ENCODE data around the gene C14orf119. TPM values are rescaled to one million over a fixed set of nuclear protein-coding genes. Genes with fewer than 3 reads are reported as not detected.

C14orf119 gene
- total RNA-seq, 8 experiments from 2014 or later: 13.4 to 113 (median 35.1) TPM

- no peak for ATAC-seq (replicated peaks in 6 of 8)
- H3K4me3 ChIP-seq: no peak overlapping the region
- no peaks in the 10 kb centered on the region for H3K4me1 ChIP-seq (replicated peaks in 1 of 2)
- in situ Hi-C loops (cut with MboI; ENCODE audit: low pct_unique_long_range_greater_than_20kb in 2 of 9, low sequenced_read_pairs in 9 of 9, unreplicated experiment in 9 of 9): loop anchor here in 4 of 9 experiments (10.0 kb wide), 1 partner anchor 56 kb away; the partner anchor contains the start of gene SLC7A8 (in 4 of the 4)
- H3K27ac ChIP-seq: no peak overlapping the region
- WGBS, 10 experiments: 60 to 100% (median 88%) methylated on average over 1 to 6 of the region's 7 CpGs; no CpG with 5 or more reads in 1 of the 10 experiments
Measured at GRCh38 chr14:23128969-23129758, 33.9 kb downstream of the C14orf119 start.

- in situ Hi-C loops (cut with MboI; ENCODE audit: low pct_unique_long_range_greater_than_20kb in 2 of 9, low sequenced_read_pairs in 9 of 9, unreplicated experiment in 9 of 9): loop anchor here in 4 of 9 experiments (10.0 kb wide), 1 partner anchor 55 kb away; the partner anchor contains the start of gene SLC7A8 (in 4 of the 4)
- WGBS, 10 experiments: 70 to 100% (median 90%) methylated on average over 2 to 5 of the region's 7 CpGs
- H3K4me1 ChIP-seq (replicated peaks in 1 of 2): no peaks in the 10 kb centered on the region
- no peak overlapping the region for H3K27ac ChIP-seq
- no peak overlapping the region for H3K4me3 ChIP-seq
- peak in 1 of 8 experiments; percentile 22 for ATAC-seq (replicated peaks in 6 of 8)
Measured at GRCh38 chr14:23129759-23130316, 34.5 kb downstream of the C14orf119 start.

DNA sequence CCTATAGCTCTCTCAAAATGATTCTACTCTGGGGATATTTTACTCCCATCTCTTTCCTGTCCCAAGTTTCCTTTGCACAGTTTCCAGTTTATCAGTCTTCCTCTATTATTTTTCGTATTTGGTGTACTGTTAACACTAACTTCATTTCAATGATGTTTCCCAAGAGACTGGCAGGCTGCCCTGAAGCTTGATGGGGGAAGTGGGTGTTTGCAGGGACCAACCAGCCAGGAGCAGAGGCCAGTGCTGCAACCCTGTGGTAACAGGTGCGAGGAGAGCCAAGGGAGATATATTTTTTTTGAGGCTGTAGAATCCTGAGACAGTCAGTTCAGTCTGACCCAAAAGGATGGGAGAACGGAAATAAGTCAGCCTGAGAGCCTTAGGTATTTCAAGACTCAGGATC lies 35.6 kb downstream of the C14orf119 start:
- peak in 1 of 8 experiments; percentile 50 for ATAC-seq (replicated peaks in 6 of 8)
- 29 to 82% (median 67%) methylated on average over 1 to 3 of the region's 3 CpGs; no CpG with 5 or more reads in 1 of the 10 experiments for WGBS, 10 experiments
- in situ Hi-C loops (cut with MboI; ENCODE audit: low pct_unique_long_range_greater_than_20kb in 2 of 9, low sequenced_read_pairs in 9 of 9, unreplicated experiment in 9 of 9): no loop called here

GRCh38 chr14:23131482-23131881 lies 36.2 kb downstream of the C14orf119 start:
- H3K4me1 ChIP-seq (replicated peaks in 1 of 2): no peaks in the 10 kb centered on the region
- 82 to 100% (median 100%) methylated on average over 1 to 4 of the region's 5 CpGs; no CpG with 5 or more reads in 7 of the 10 experiments for WGBS, 10 experiments
- H3K27ac ChIP-seq: no peak overlapping the region
- ATAC-seq (replicated peaks in 6 of 8): no peak
- in situ Hi-C loops (cut with MboI; ENCODE audit: low pct_unique_long_range_greater_than_20kb in 2 of 9, low sequenced_read_pairs in 9 of 9, unreplicated experiment in 9 of 9): no loop called here
- no peak overlapping the region for H3K4me3 ChIP-seq

More for the DNA sequence above, 35.6 kb downstream of the C14orf119 start:
- Histone ChIP-seq H3K4me1 (replicated peaks in 1 of 2) (no peaks in the 10 kb centered on the region), H3K4me3 (no peak overlapping the region), H3K27ac (no peak overlapping the region)

DNA sequence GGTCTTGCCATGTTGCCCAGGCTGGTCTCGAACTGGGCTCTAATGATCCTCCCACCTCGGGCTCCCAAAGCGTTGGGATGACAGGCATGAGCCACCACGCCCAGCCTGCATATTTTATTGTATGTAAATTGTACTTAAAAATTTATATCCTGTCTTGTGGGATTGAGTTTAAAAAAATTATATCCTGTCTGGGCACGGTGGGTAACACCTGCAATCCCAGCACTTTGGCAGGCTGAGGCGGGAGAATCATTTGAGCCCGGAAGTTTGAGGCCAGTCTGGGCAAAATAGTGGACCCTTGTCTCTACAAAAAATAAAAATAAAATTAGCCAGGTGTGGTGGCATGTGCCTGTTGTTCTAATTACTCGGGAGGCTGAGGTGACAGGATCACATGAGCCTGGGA lies 37.7 kb downstream of the C14orf119 start:
- no peak for ATAC-seq (replicated peaks in 6 of 8)
- Histone ChIP-seq H3K4me1 (replicated peaks in 1 of 2) (no peaks in the 10 kb centered on the region), H3K27ac (no peak overlapping the region), H3K4me3 (no peak overlapping the region)
- in situ Hi-C loops (cut with MboI; ENCODE audit: low pct_unique_long_range_greater_than_20kb in 2 of 9, low sequenced_read_pairs in 9 of 9, unreplicated experiment in 9 of 9): no loop called here
- 42 to 100% (median 87%) methylated on average over 1 to 7 of the region's 8 CpGs; no CpG with 5 or more reads in 1 of the 10 experiments for WGBS, 10 experiments

GRCh38 chr14:23136566-23137133 lies 41.3 kb downstream of the C14orf119 start:
- 16 to 100% (median 83%) methylated on average over 2 to 6 of the region's 16 CpGs; no CpG with 5 or more reads in 5 of the 10 experiments for WGBS, 10 experiments
- no peak overlapping the region for H3K27ac ChIP-seq
- ATAC-seq (replicated peaks in 6 of 8): peak in 2 of 8 experiments; percentile 25 to 45
- H3K4me3 ChIP-seq: no peak overlapping the region
- in situ Hi-C loops (cut with MboI; ENCODE audit: low pct_unique_long_range_greater_than_20kb in 2 of 9, low sequenced_read_pairs in 9 of 9, unreplicated experiment in 9 of 9): no loop called here
- H3K4me1 ChIP-seq (replicated peaks in 1 of 2): no peaks in the 10 kb centered on the region

DNA sequence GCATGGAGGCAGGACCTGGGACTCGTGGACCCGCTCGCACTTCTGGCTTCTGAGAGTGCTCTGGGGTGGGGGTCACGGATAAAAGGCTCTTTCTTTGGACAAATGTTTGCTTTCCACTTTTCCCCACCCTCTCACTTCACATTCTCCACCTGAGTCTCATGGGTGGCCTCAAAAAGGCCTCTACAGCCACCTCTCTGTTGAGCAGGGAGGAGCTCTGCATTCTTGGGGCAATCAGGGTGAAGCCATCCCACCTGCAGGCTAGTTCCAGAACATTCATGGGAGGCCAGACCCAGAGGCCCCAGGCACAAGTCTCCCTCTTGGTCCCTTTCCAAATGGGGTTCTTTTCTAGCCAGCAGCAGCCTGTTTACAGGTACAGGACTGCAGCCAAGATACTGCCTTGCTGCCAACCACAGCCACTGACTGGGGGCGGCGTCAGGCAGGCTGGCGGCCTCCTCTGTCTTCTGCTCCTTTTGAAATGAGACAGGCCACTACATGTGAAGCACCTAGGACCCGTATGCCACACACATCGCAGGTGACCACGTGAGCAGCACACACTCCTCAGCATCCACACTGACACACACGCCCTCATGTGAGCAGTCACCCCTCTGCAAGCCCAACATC lies 42.0 kb downstream of the C14orf119 start:
- in situ Hi-C loops (cut with MboI; ENCODE audit: low pct_unique_long_range_greater_than_20kb in 2 of 9, low sequenced_read_pairs in 9 of 9, unreplicated experiment in 9 of 9): no loop called here
- 53 to 100% (median 92%) methylated on average over 2 to 3 of the region's 11 CpGs; no CpG with 5 or more reads in 5 of the 10 experiments for WGBS, 10 experiments
- H3K4me1 ChIP-seq (replicated peaks in 1 of 2): no peaks in the 10 kb centered on the region
- no peak overlapping the region for H3K4me3 ChIP-seq
- ATAC-seq (replicated peaks in 6 of 8): no peak
- H3K27ac ChIP-seq: no peak overlapping the region

DNA sequence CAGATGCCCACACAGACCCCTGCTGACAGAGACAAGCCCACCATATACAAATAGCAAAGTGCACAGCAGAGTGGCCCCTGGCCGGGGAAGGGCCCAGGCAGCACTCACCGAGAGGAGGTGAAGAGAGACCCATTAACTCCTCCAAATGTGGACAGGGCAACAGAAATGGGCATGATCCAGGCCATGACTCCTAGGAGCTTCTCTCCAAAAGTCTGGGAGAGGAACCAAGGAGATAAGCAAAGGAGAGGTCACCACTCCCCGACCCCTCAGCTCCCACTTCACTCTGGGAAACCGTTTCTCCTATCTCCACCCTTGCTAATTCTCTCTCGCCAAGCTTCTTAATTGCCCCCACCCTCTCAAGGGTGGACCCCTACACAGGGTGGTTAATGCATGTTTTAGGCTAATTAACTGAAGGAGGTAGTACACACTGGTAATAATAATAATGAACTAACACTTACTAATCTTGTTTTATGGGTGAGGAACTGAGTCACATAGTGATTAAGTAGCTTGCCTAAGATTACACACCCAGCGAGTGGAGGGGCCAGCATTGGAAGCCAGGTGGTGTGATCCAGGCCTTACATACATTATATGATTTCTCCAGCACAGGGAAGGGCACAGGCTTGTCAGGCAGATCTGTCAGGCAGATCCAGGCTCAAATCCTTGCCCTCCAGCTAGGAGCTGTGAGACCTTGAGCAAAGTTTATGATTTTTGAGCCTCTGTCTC lies 42.7 kb downstream of the C14orf119 start:
- WGBS, 10 experiments: 0 to 100% (median 40%) methylated on average over 1 to 6 of the region's 6 CpGs; no CpG with 5 or more reads in 3 of the 10 experiments
- in situ Hi-C loops (cut with MboI; ENCODE audit: low pct_unique_long_range_greater_than_20kb in 2 of 9, low sequenced_read_pairs in 9 of 9, unreplicated experiment in 9 of 9): no loop called here
- Histone ChIP-seq H3K27ac (no peak overlapping the region), H3K4me3 (no peak overlapping the region), H3K4me1 (replicated peaks in 1 of 2) (no peaks in the 10 kb centered on the region)
- peak in 3 of 8 experiments; percentile 30 to 75 (median 59) for ATAC-seq (replicated peaks in 6 of 8)

GRCh38 chr14:23139874-23140273 lies 44.6 kb downstream of the C14orf119 start:
- 80 to 100% (median 100%) methylated on average over 1 to 2 of the region's 2 CpGs; no CpG with 5 or more reads in 4 of the 10 experiments for WGBS, 10 experiments
- H3K4me3 ChIP-seq: no peak overlapping the region
- H3K4me1 ChIP-seq (replicated peaks in 1 of 2): no peaks in the 10 kb centered on the region
- no peak for ATAC-seq (replicated peaks in 6 of 8)
- no peak overlapping the region for H3K27ac ChIP-seq
- in situ Hi-C loops (cut with MboI; ENCODE audit: low pct_unique_long_range_greater_than_20kb in 2 of 9, low sequenced_read_pairs in 9 of 9, unreplicated experiment in 9 of 9): no loop called here

DNA sequence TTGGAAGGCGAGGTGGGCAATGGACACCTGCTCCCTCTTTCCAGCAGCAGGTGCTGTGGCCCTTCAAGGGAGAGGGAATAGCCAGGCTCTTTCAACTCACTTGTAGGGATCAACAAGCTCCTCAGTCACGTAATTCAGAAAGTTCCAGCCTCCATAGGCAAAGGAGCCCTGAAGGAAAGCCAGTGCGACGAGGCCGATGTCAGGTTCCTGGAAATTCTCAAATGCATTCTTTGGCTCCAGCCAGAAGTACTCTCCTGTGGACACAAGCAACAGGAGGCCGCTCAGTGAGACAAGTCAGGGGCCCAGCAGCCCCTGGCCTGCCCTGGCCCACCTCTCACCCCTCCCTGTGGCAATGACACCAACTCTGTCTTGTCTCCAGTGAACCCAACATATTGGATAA lies 45.1 kb downstream of the C14orf119 start:
- H3K27ac ChIP-seq: no peak overlapping the region
- no peaks in the 10 kb centered on the region for H3K4me1 ChIP-seq (replicated peaks in 1 of 2)
- ATAC-seq (replicated peaks in 6 of 8): no peak
- in situ Hi-C loops (cut with MboI; ENCODE audit: low pct_unique_long_range_greater_than_20kb in 2 of 9, low sequenced_read_pairs in 9 of 9, unreplicated experiment in 9 of 9): no loop called here
- no peak overlapping the region for H3K4me3 ChIP-seq
- WGBS, 10 experiments: 73 to 100% (median 92%) methylated on average over 1 to 5 of the region's 6 CpGs; no CpG with 5 or more reads in 4 of the 10 experiments

GRCh38 chr14:23141706-23142444 lies 46.6 kb downstream of the C14orf119 start:
- WGBS, 10 experiments: 36 to 100% (median 70%) methylated on average over 1 to 6 of the region's 7 CpGs; no CpG with 5 or more reads in 1 of the 10 experiments
- H3K4me1 ChIP-seq (replicated peaks in 1 of 2): no peaks in the 10 kb centered on the region
- no peak overlapping the region for H3K27ac ChIP-seq
- in situ Hi-C loops (cut with MboI; ENCODE audit: low pct_unique_long_range_greater_than_20kb in 2 of 9, low sequenced_read_pairs in 9 of 9, unreplicated experiment in 9 of 9): no loop called here
- H3K4me3 ChIP-seq: no peak overlapping the region
- peak in 3 of 8 experiments; percentile 41 to 93 (median 56) for ATAC-seq (replicated peaks in 6 of 8)

DNA sequence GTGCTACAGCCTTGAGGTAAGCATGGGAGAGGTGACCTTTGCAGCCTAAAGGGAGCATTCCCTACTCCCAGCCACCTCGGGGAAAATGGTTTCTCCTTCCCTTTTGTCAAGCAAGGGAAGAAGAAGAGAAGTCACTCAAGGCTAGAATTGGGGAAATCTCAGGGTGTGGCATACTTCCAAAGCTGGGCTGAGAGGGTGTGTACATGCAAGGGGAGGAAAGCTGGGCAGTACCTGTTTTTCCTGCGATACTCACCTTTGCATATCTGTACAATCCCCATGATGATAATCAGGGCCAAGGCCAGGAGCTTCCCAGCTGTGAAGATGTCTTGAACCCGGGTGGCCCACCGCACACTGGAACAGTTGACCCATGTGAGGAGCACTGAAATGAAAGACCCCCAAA lies 47.5 kb downstream of the C14orf119 start:
- no peak overlapping the region for H3K27ac ChIP-seq
- no peaks in the 10 kb centered on the region for H3K4me1 ChIP-seq (replicated peaks in 1 of 2)
- in situ Hi-C loops (cut with MboI; ENCODE audit: low pct_unique_long_range_greater_than_20kb in 2 of 9, low sequenced_read_pairs in 9 of 9, unreplicated experiment in 9 of 9): no loop called here
- no peak for ATAC-seq (replicated peaks in 6 of 8)
- WGBS, 10 experiments: 27 to 93% (median 69%) methylated on average over 1 to 3 of the region's 4 CpGs; no CpG with 5 or more reads in 4 of the 10 experiments
- H3K4me3 ChIP-seq: no peak overlapping the region
